DOHH2 (cell line): ENCODE measurements around the gene KDM5B.

ENCODE experiments used
- H3F3A ChIP-seq: fragments of 200-600 bp; sonication (generic), shearing (Covaris generic); 2 replicates; pipeline ENCODE4 v1.6.0; 2016; ENCODE audit warnings: antibody characterized with exemption, mild to moderate bottlenecking; ENCODE audit not compliant: control insufficient read depth, insufficient read depth
- H3K27ac ChIP-seq: fragments of 200-600 bp; sonication (generic); 2 replicates; pipeline ENCODE4 v1.5.1; 2014; ENCODE audit warnings: low read depth, mild to moderate bottlenecking, low read length, moderate library complexity
- H3K27me3 ChIP-seq: fragments of 200-600 bp; sonication (generic); 2 replicates; pipeline ENCODE4 v1.6.1; 2014; ENCODE audit warnings: mild to moderate bottlenecking, low read length, mixed read lengths; ENCODE audit not compliant: control insufficient read depth
- H3K36me3 ChIP-seq: fragments of 200-600 bp; sonication (generic); 2 replicates; pipeline ENCODE4 v1.6.1; 2014; ENCODE audit warnings: mild to moderate bottlenecking, low read length, moderate library complexity, mixed read lengths; ENCODE audit not compliant: control insufficient read depth
- H3K4me1 ChIP-seq: fragments of 200-600 bp; sonication (generic); 2 replicates; pipeline ENCODE4 v1.6.1; 2014; ENCODE audit warnings: mild to moderate bottlenecking, low read length, mixed read lengths; ENCODE audit not compliant: control insufficient read depth
- H3K4me2 ChIP-seq: fragments of 200-600 bp; sonication (generic); 2 replicates; pipeline ENCODE4 v1.6.0; 2014; ENCODE audit warnings: mild to moderate bottlenecking, low read length, moderate library complexity
- H3K4me3 ChIP-seq: fragments of 200-600 bp; sonication (generic); 2 replicates; pipeline ENCODE4 v1.5.1; 2014; ENCODE audit warnings: mild to moderate bottlenecking, low read length, mixed read lengths
- H3K79me2 ChIP-seq: fragments of 200-600 bp; sonication (generic); 2 replicates; pipeline ENCODE4 v1.6.1; 2014; ENCODE audit warnings: mild to moderate bottlenecking, low read length, mixed read lengths; ENCODE audit not compliant: control insufficient read depth
- H3K9me2 ChIP-seq: fragments of 200-600 bp; sonication (generic); replicated peaks from 2 replicates; pipeline ENCODE4 v1.6.1; 2014; ENCODE audit warnings: mild to moderate bottlenecking, low read length, mixed read lengths; ENCODE audit not compliant: control insufficient read depth
- H3K9me3 ChIP-seq: fragments of 200-600 bp; sonication (generic); 2 replicates; pipeline ENCODE4 v1.6.1; 2014; ENCODE audit warnings: antibody characterized with exemption, low read length, mixed read lengths; ENCODE audit not compliant: control insufficient read depth, insufficient read depth
- H4K20me1 ChIP-seq: fragments of 200-600 bp; sonication (generic); 2 replicates; pipeline ENCODE4 v1.6.0; 2014; ENCODE audit warnings: low read depth, mild to moderate bottlenecking, antibody characterized with exemption, low read length, moderate library complexity; ENCODE audit not compliant: control insufficient read depth, insufficient read depth
- EZH2phosphoT487 ChIP-seq: fragments of 200-600 bp; sonication (generic); IDR thresholded peaks from 2 replicates; pipeline ENCODE4 v1.6.1; 2017; ENCODE audit warnings: borderline replicate concordance, mild to moderate bottlenecking, antibody characterized with exemption, low read length, moderate library complexity, mixed read lengths
- TF ChIP-seq, protein P1 (sequence below): fragments of 200-600 bp; sonication (generic); IDR thresholded peaks from one replicate; pipeline ENCODE4 v1.5.1; 2014; ENCODE audit warnings: antibody characterized with exemption, mild to moderate bottlenecking, low read depth, low read length; ENCODE audit not compliant: poor library complexity, severe bottlenecking

The KDM5B gene

GRCh38 chr1:202837746-202838262 is 29.6 kb upstream of the KDM5B start:
- Histone ChIP-seq H3F3A (no peaks in the 10 kb centered on the region), H3K9me3 (no peaks in the 10 kb centered on the region), H3K79me2 (no peaks in the 10 kb centered on the region), H3K4me3 (no peak overlapping the region), H3K4me1 (no peaks in the 10 kb centered on the region), H4K20me1 (no peaks in the 10 kb centered on the region), H3K27me3 (peaks cover 33% of the 10 kb centered on the region), H3K4me2 (no peak overlapping the region), H3K9me2 (no peaks in the 10 kb centered on the region), H3K36me3 (no peaks in the 10 kb centered on the region), H3K27ac (no peak overlapping the region)
- TF ChIP-seq, protein P1, sequence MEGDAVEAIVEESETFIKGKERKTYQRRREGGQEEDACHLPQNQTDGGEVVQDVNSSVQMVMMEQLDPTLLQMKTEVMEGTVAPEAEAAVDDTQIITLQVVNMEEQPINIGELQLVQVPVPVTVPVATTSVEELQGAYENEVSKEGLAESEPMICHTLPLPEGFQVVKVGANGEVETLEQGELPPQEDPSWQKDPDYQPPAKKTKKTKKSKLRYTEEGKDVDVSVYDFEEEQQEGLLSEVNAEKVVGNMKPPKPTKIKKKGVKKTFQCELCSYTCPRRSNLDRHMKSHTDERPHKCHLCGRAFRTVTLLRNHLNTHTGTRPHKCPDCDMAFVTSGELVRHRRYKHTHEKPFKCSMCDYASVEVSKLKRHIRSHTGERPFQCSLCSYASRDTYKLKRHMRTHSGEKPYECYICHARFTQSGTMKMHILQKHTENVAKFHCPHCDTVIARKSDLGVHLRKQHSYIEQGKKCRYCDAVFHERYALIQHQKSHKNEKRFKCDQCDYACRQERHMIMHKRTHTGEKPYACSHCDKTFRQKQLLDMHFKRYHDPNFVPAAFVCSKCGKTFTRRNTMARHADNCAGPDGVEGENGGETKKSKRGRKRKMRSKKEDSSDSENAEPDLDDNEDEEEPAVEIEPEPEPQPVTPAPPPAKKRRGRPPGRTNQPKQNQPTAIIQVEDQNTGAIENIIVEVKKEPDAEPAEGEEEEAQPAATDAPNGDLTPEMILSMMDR = no peak
- no peak for TF ChIP-seq EZH2phosphoT487

DNA sequence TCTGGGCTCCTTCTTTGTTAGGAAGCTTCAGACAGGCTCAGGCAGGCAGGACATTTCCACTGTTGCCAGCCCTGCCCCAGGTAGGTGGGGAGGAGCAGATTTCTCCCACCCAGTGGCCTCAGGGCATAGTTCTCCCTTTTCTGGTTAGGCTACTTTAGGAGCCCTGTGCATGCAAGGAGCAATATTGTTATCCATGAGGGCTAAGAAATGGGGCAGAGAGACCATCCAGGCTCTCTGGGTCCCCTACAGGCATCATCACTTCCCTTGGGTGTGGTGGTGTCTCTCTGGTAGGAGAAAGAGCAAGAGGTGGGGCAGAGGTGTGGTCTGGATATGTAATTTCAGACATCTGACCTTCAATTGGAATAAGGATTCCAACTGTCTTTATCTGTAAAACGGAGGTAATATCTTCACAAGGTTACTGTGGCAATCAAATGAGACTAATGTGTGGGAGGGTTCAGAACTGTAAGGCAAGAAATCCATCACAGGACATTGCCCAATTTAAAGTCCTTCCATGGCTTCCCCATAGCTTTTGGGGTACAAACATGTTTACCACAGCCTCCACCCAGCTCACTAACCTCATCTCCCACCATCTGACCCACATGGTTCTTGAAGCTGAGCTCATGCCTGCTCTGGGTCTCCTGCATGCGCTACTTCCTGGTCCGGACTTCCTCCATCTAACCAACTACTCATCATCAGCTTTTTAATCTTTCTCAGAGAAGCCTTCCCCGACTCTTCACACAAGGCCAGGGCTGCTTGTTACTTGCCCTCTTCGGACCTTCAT is 28.6 kb upstream of the KDM5B start:
- no peaks in the 10 kb centered on the region for H3K36me3 ChIP-seq
- H3K4me2 ChIP-seq = no peak overlapping the region
- H3F3A ChIP-seq = no peaks in the 10 kb centered on the region
- no peaks in the 10 kb centered on the region for H3K9me3 ChIP-seq
- no peaks in the 10 kb centered on the region for H3K4me1 ChIP-seq
- H3K4me3 ChIP-seq = no peak overlapping the region
- H3K79me2 ChIP-seq = no peaks in the 10 kb centered on the region
- H3K27me3 ChIP-seq = peaks cover 33% of the 10 kb centered on the region
- H3K9me2 ChIP-seq = no peaks in the 10 kb centered on the region
- TF ChIP-seq, protein P1 = no peak
- TF ChIP-seq EZH2phosphoT487 = no peak
- no peaks in the 10 kb centered on the region for H4K20me1 ChIP-seq
- H3K27ac ChIP-seq = no peak overlapping the region

- H3K4me1 ChIP-seq = no peaks in the 10 kb centered on the region
- H3K9me2 ChIP-seq = no peaks in the 10 kb centered on the region
- H4K20me1 ChIP-seq = no peaks in the 10 kb centered on the region
- H3K36me3 ChIP-seq = no peaks in the 10 kb centered on the region
- no peak overlapping the region for H3K4me3 ChIP-seq
- no peaks in the 10 kb centered on the region for H3K79me2 ChIP-seq
- peaks cover 33% of the 10 kb centered on the region for H3K27me3 ChIP-seq
- no peaks in the 10 kb centered on the region for H3F3A ChIP-seq
- H3K9me3 ChIP-seq = no peaks in the 10 kb centered on the region
- no peak overlapping the region for H3K27ac ChIP-seq
- H3K4me2 ChIP-seq = no peak overlapping the region
- TF ChIP-seq EZH2phosphoT487 = no peak
- TF ChIP-seq, protein P1 = no peak
Measured at GRCh38 chr1:202835548-202836072, 27.4 kb upstream of the KDM5B start.
